ACC112 (cell line): ENCODE measurements around the gene VWA3B.
"Not testable (repeated sequence)": the region's sequence is repeated elsewhere in the genome, so short reads cannot be mapped to it uniquely, and the experiment has no call there.

Experiments used
- H2AFZ ChIP-seq: fragments of 200-600 bp; sonication (generic); one replicate; pipeline ENCODE4 v1.6.0; 2017; ENCODE audit warnings: antibody characterized with exemption, low read length; ENCODE audit not compliant: unreplicated experiment
- H3K27ac ChIP-seq: fragments of 200-600 bp; sonication (generic); 2 replicates; pipeline ENCODE4 v1.5.1; 2014; ENCODE audit warnings: low read depth, mild to moderate bottlenecking, antibody characterized with exemption, low read length, moderate library complexity
- H3K27me3 ChIP-seq: fragments of 200-600 bp; sonication (generic); 2 replicates; pipeline ENCODE4 v1.6.1; 2014; ENCODE audit warnings: mild to moderate bottlenecking, antibody characterized with exemption, low read length, moderate library complexity, mixed read lengths; ENCODE audit not compliant: insufficient read depth
- H3K36me3 ChIP-seq: fragments of 200-600 bp; sonication (generic); 2 replicates; pipeline ENCODE4 v1.6.1; 2016; ENCODE audit warnings: mild to moderate bottlenecking, antibody characterized with exemption, low read length, moderate library complexity, mixed read lengths; ENCODE audit not compliant: insufficient read depth
- H3K4me1 ChIP-seq: fragments of 200-600 bp; sonication (generic); one replicate; pipeline ENCODE4 v1.6.1; 2016; ENCODE audit warnings: low read length, mixed read lengths; ENCODE audit not compliant: insufficient read depth, unreplicated experiment, control insufficient read depth
- H3K4me3 ChIP-seq: fragments of 200-600 bp; sonication (generic); 2 replicates; pipeline ENCODE4 v1.5.1; 2014; ENCODE audit warnings: mild to moderate bottlenecking, low read depth, low read length
- H3K79me2 ChIP-seq: fragments of 200-600 bp; sonication (generic); one replicate; pipeline ENCODE4 v1.6.0; 2016; ENCODE audit warnings: low read length; ENCODE audit not compliant: control insufficient read depth, unreplicated experiment, insufficient read depth

The VWA3B gene

GRCh38 chr2:98245491-98245890 is 158.5 kb downstream of the VWA3B start:
- Histone ChIP-seq H3K4me3 (no peak overlapping the region), H3K36me3 (no peaks in the 10 kb centered on the region), H3K27me3 (peaks cover 44% of the 10 kb centered on the region), H3K27ac (no peak overlapping the region), H3K79me2 (no peaks in the 10 kb centered on the region), H2AFZ (no peak overlapping the region), H3K4me1 (no peaks in the 10 kb centered on the region)

GRCh38 chr2:98247383-98247782 is 160.4 kb downstream of the VWA3B start:
- Histone ChIP-seq H3K4me3 (no peak overlapping the region), H3K27ac (no peak overlapping the region), H3K27me3 (peaks cover 26% of the 10 kb centered on the region), H3K36me3 (no peaks in the 10 kb centered on the region), H3K79me2 (no peaks in the 10 kb centered on the region), H2AFZ (no peak overlapping the region), H3K4me1 (no peaks in the 10 kb centered on the region)

GRCh38 chr2:98252038-98252773 is 165.2 kb downstream of the VWA3B start:
- Histone ChIP-seq H3K4me1 (peaks cover 3% of the 10 kb centered on the region), H2AFZ (no peak overlapping the region), H3K79me2 (no peaks in the 10 kb centered on the region), H3K27ac (no peak overlapping the region), H3K36me3 (no peaks in the 10 kb centered on the region), H3K4me3 (no peak overlapping the region), H3K27me3 (peaks cover 4% of the 10 kb centered on the region; the same call in 1 of the 2 replicates)

- H3K27ac ChIP-seq, result no peak overlapping the region
- H3K36me3 ChIP-seq, result no peaks in the 10 kb centered on the region
- peaks cover 3% of the 10 kb centered on the region for H3K4me1 ChIP-seq
- peaks cover 16% of the 10 kb centered on the region; the same call in 1 of the 2 replicates for H3K27me3 ChIP-seq
- H3K4me3 ChIP-seq, result no peak overlapping the region
- no peaks in the 10 kb centered on the region for H3K79me2 ChIP-seq
- no peak overlapping the region for H2AFZ ChIP-seq
Measured at GRCh38 chr2:98253461-98254070, 166.6 kb downstream of the VWA3B start.

GRCh38 chr2:98254504-98255059 is 167.6 kb downstream of the VWA3B start:
- Histone ChIP-seq H3K79me2 (no peaks in the 10 kb centered on the region), H3K27me3 (peaks cover 24% of the 10 kb centered on the region), H3K27ac (no peak overlapping the region), H3K4me3 (no peak overlapping the region), H2AFZ (no peak overlapping the region), H3K36me3 (no peaks in the 10 kb centered on the region), H3K4me1 (peaks cover 3% of the 10 kb centered on the region)

- H3K79me2 ChIP-seq, result no peaks in the 10 kb centered on the region
- H3K27ac ChIP-seq, result no peak overlapping the region
- no peak overlapping the region for H3K4me3 ChIP-seq
- H3K36me3 ChIP-seq, result no peaks in the 10 kb centered on the region
- H3K27me3 ChIP-seq, result peaks cover 50% of the 10 kb centered on the region
- no peak overlapping the region for H2AFZ ChIP-seq
- H3K4me1 ChIP-seq, result no peaks in the 10 kb centered on the region
Measured at GRCh38 chr2:98258906-98259305, 171.9 kb downstream of the VWA3B start.

- Histone ChIP-seq H3K27me3 (peaks cover 36% of the 10 kb centered on the region), H3K4me1 (no peaks in the 10 kb centered on the region), H3K36me3 (no peaks in the 10 kb centered on the region), H2AFZ (no peak overlapping the region), H3K27ac (no peak overlapping the region), H3K79me2 (no peaks in the 10 kb centered on the region), H3K4me3 (no peak overlapping the region)
Measured at GRCh38 chr2:98263362-98263761, 176.4 kb downstream of the VWA3B start.

DNA sequence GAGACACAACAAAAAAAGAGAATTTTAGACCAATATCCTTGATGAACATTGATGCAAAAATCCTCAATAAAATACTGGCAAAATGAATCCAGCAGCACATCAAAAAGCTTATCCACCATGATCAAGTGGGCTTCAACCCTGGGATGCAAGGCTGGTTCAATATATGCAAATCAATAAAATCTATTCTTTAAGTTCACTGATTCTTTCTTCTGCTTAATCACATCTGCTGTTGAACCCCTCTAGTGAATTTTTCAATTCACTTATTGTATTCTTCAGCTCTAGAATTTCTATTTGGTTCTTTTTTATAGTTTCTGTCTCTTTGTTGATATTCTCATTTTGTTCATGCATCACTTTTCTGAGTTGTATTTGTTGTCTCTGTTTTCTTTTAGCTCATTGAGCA is 181.3 kb downstream of the VWA3B start:
- H3K36me3 ChIP-seq, H2AFZ ChIP-seq, H3K4me3 ChIP-seq, H3K4me1 ChIP-seq, H3K79me2 ChIP-seq, H3K27me3 ChIP-seq, H3K27ac ChIP-seq: not testable (repeated sequence)

DNA sequence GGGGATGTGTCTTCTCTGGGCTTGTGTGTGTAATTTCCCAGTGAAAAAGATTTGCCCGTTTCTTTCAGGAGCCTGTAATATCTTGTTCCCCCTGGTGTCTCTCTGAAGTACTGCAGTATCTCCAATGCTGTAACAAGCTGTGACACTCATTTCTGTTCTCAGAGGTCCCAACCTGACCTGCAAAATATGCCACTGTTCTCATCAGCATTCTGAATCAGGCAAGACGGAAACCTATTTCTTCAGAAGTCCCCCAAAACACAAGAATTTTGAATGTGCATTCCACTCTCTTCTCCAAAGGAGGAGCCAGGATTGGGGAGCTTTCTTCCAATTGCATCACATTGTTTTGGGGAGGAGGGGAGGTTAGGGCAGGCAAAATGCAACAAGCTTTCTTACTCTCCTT is 182.3 kb downstream of the VWA3B start:
- no peak overlapping the region for H3K27ac ChIP-seq
- no peak overlapping the region for H2AFZ ChIP-seq
- H3K36me3 ChIP-seq, result no peaks in the 10 kb centered on the region
- H3K27me3 ChIP-seq, result peaks cover 11% of the 10 kb centered on the region; the same call in 1 of the 2 replicates
- H3K79me2 ChIP-seq, result no peaks in the 10 kb centered on the region
- no peak overlapping the region for H3K4me3 ChIP-seq
- H3K4me1 ChIP-seq, result peaks cover 4% of the 10 kb centered on the region

- H2AFZ ChIP-seq, result no peak overlapping the region
- H3K79me2 ChIP-seq, result no peaks in the 10 kb centered on the region
- peaks cover 13% of the 10 kb centered on the region for H3K27me3 ChIP-seq
- H3K4me3 ChIP-seq, result no peak overlapping the region
- H3K27ac ChIP-seq, result no peak overlapping the region
- H3K36me3 ChIP-seq, result no peaks in the 10 kb centered on the region
- peaks cover 4% of the 10 kb centered on the region for H3K4me1 ChIP-seq
Measured at GRCh38 chr2:98269830-98270229, 182.9 kb downstream of the VWA3B start.
